GM06990 (cell line): ENCODE results near the gene CMTM6.

Experiments used
- DNase-seq: peaks from one replicate; pipeline ENCODE4 v3.0.0-alpha.2; 2011; ENCODE audit not compliant: insufficient read length; ENCODE audit errors: extremely low read depth
- H3K27me3 ChIP-seq: replicated peaks from 2 replicates; pipeline ENCODE4 v1.6.0; 2011; ENCODE audit warnings: low read length; ENCODE audit not compliant: control insufficient read depth, insufficient read depth
- H3K36me3 ChIP-seq: 2 replicates; pipeline ENCODE4 v1.5.1; 2011; ENCODE audit warnings: low read length; ENCODE audit not compliant: control insufficient read depth, insufficient read depth
- H3K4me3 ChIP-seq: replicated peaks from 2 replicates; pipeline ENCODE4 v1.5.1; 2011; ENCODE audit warnings: low read depth, mild to moderate bottlenecking, control low read depth, low read length
- TF ChIP-seq, protein P1 (sequence below): IDR thresholded peaks from 2 replicates; pipeline ENCODE4 v1.5.1; 2011; ENCODE audit warnings: low read length, control low read depth, mild to moderate bottlenecking, inconsistent platforms; ENCODE audit not compliant: insufficient read depth, poor library complexity, severe bottlenecking

The CMTM6 gene

GRCh38 chr3:32544894-32545293 is 42.2 kb upstream of the CMTM6 start:
- no peak overlapping the region for H3K4me3 ChIP-seq
- DNase-seq, result no peak
- H3K36me3 ChIP-seq, result no peaks in the 10 kb centered on the region
- TF ChIP-seq, protein P1, sequence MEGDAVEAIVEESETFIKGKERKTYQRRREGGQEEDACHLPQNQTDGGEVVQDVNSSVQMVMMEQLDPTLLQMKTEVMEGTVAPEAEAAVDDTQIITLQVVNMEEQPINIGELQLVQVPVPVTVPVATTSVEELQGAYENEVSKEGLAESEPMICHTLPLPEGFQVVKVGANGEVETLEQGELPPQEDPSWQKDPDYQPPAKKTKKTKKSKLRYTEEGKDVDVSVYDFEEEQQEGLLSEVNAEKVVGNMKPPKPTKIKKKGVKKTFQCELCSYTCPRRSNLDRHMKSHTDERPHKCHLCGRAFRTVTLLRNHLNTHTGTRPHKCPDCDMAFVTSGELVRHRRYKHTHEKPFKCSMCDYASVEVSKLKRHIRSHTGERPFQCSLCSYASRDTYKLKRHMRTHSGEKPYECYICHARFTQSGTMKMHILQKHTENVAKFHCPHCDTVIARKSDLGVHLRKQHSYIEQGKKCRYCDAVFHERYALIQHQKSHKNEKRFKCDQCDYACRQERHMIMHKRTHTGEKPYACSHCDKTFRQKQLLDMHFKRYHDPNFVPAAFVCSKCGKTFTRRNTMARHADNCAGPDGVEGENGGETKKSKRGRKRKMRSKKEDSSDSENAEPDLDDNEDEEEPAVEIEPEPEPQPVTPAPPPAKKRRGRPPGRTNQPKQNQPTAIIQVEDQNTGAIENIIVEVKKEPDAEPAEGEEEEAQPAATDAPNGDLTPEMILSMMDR, result no peak
- no peaks in the 10 kb centered on the region for H3K27me3 ChIP-seq

DNA sequence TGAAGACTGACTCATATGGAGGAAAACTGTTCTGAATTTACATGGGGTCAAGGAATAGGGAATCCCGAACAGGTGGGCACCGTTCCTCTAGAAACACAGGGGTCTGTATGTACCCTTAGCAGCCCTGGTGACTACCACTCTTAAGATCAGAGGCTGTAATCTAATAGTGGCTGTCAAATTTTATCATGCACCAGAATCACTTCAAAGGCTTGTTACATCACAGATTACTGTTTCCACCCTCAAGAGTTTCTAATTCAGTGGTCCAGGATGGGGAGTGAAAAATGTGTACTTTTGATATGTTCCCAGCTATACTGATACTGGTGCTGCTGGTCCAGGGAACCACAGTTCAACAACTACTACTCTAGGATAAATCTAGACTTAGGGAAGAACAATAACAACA is 40.2 kb upstream of the CMTM6 start:
- Histone ChIP-seq H3K27me3 (no peaks in the 10 kb centered on the region), H3K36me3 (no peaks in the 10 kb centered on the region), H3K4me3 (no peak overlapping the region)
- no peak for DNase-seq
- TF ChIP-seq, protein P1, result no peak

- no peaks in the 10 kb centered on the region for H3K36me3 ChIP-seq
- TF ChIP-seq, protein P1, result no peak
These were observed 38.2 kb upstream of the CMTM6 start for GRCh38 chr3:32540899-32541298.

DNA sequence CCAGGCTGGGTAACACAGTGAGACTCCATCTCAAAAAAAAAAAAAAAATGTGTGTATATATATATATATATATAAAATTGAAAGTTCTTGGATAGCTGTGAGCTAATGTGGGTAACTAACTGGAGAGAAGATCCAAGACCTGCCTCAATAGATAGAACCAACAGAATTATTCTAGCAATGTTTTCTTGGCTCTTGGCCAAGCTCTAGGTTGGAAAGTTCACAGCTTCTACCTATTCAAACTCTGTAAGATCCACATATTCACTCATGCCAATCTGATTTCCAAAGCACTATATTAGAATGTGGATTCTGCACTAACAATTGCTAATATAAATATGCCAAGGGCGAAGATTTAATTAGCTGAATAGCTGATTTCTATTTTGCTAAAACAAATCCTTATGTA is 29.8 kb upstream of the CMTM6 start:
- no peak for DNase-seq
- H3K36me3 ChIP-seq, result no peaks in the 10 kb centered on the region; the same call in 1 of the 2 replicates

More at GRCh38 chr3:32540899-32541298, 38.2 kb upstream of the CMTM6 start:
- DNase-seq, result no peak
- no peaks in the 10 kb centered on the region for H3K27me3 ChIP-seq
- H3K4me3 ChIP-seq, result no peak overlapping the region

GRCh38 chr3:32531010-32531647 is 28.5 kb upstream of the CMTM6 start:
- Histone ChIP-seq H3K4me3 (no peak overlapping the region), H3K36me3 (no peaks in the 10 kb centered on the region; the same call in 1 of the 2 replicates), H3K27me3 (no peaks in the 10 kb centered on the region)
- TF ChIP-seq, protein P1, result no peak
- DNase-seq, result no peak

More for the DNA sequence above, 29.8 kb upstream of the CMTM6 start:
- Histone ChIP-seq H3K4me3 (no peak overlapping the region), H3K27me3 (no peaks in the 10 kb centered on the region)
- TF ChIP-seq, protein P1, result no peak

DNA sequence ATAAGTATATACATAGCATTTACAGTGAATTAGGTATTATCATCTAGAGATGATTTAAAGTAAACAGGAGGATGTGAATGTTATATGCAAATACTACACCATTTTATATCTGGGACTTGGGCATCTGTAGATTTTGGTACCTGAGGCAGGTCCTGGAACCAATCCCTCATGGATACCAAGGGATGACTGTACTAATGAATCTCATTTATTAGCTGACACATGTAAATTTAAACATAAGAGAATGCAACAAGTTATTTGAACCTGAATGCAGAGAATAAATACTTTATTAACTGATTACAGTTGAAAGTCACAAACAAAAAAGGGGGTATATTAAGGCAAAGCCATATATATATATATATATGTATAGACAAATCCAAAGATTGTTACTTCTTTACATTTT is 23.1 kb upstream of the CMTM6 start:
- no peak for DNase-seq
- Histone ChIP-seq H3K4me3 (no peak overlapping the region), H3K36me3 (no peaks in the 10 kb centered on the region), H3K27me3 (no peaks in the 10 kb centered on the region)
- TF ChIP-seq, protein P1, result no peak
